A673 (cell line): ENCODE results near the gene FGF16.
"Not testable (repeated sequence)": the region's sequence is repeated elsewhere in the genome, so short reads cannot be mapped to it uniquely, and the experiment has no call there.

Experiments used
- CTCF ChIP-seq: fragments of 300-800, 200-600 bp; sonication (generic); conservative IDR thresholded peaks from 2 replicates; pipeline ENCODE4 v1.5.1; 2017; ENCODE audit warnings: low read depth, mild to moderate bottlenecking, antibody characterized with exemption, low read length, moderate library complexity, mixed read lengths
- EZH2 ChIP-seq: fragments of 200-600 bp; sonication (generic); IDR thresholded peaks from 2 replicates; pipeline ENCODE4 v1.6.1; 2017; ENCODE audit warnings: borderline replicate concordance, low read depth, mild to moderate bottlenecking, mixed read lengths, antibody characterized with exemption, low read length; ENCODE audit not compliant: poor library complexity, severe bottlenecking

DNA sequence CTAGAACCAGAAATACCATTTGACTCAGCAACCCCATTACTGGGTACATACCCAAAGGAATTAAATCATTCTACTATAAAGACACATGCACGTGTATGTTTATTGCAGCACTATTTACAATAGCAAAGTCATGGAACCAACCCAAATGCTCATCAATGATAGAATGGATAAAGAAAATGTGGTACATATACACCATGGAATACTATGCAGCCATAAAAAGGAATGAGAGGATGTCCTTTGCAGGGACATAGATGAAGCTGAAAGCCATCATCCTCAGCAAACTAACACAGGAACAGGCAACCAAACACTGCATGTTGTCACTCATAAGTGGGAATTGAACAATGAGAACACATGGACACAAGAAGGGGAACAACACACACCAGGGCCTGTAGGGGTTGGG is 53.0 kb downstream of the FGF16 start:
- not testable (repeated sequence) for TF ChIP-seq CTCF, EZH2
